Frontal cortex (tissue), 4 donors: ENCODE data around the gene EXOC4. TPM values are rescaled to one million over a fixed set of nuclear protein-coding genes. Genes with fewer than 3 reads are reported as not detected.

Experiments
- DNase-seq, 2 donors: peaks; one replicate each; pipeline ENCODE4 v3.0.0; 2012; ENCODE audit warnings: low spot score in 2 of 2
- FAIRE-seq: peaks from 2 replicates; lab custom pipeline; 2012; peaks lifted over from hg19 to GRCh38; lab: Jason Lieb, UNC
- total RNA-seq: library from RNA; depleted of rRNA; stranded (reverse); fragments of >200 nt; gene quantifications from one replicate; pipeline ENCODE4 v1.2.3, GENCODE V29; 2014
- donor health status: control.
- donor health status: control.
- donor health status: control.

Gene EXOC4
- total RNA-seq, 1 donor from 2014 or later = 286 TPM

- FAIRE-seq = no peak
- DNase-seq = no peak
Measured at GRCh38 chr7:133512560-133512959, 259.7 kb downstream of the EXOC4 start.

DNA sequence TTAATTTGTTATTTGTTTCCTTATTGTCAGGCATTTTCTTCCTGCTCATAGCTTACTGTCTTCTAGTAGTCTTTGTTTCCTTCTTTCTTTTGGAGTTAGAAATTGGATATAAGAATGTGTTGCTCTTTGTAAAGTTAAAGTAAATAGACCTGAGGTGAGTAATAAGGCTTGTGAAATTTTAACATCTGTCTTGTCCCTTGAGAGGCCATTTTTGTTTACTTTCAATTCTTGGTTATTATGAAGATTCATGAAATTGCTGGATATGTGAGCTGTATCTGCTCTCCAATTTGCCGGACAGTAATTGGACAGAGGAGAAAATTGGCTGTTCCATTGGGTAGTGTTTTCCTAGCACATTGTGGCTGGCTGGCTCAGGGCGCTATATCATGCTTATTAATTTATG, 260.7 kb downstream of the EXOC4 start:
- no peak for FAIRE-seq
- no peak for DNase-seq

DNA sequence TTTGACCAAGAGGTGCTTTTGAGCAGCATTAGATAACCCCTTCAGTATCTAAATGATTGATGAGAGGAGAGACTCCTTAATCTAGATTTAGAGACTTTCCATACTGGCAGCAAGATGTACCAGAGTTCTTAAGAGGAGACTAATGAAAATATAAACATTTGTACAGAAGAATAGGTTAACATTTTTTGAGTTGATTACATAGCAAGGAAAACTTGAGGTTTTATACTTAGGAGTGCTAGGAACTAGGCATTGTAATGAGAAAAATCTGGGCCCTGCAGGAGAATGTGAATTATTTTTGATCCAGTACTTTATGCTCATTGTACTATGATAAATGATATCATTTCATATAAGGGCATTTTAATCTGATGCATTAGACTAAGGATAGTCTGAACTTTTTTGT, 261.7 kb downstream of the EXOC4 start:
- FAIRE-seq (no peak), DNase-seq (no peak)

- FAIRE-seq (no peak), DNase-seq (no peak)
Measured at GRCh38 chr7:133517766-133518165, 264.9 kb downstream of the EXOC4 start.

- FAIRE-seq (no peak), DNase-seq (no peak)
Measured at GRCh38 chr7:133518718-133519117, 265.8 kb downstream of the EXOC4 start.

GRCh38 chr7:133520248-133520647, 267.4 kb downstream of the EXOC4 start:
- no peak for DNase-seq
- FAIRE-seq = no peak

DNA sequence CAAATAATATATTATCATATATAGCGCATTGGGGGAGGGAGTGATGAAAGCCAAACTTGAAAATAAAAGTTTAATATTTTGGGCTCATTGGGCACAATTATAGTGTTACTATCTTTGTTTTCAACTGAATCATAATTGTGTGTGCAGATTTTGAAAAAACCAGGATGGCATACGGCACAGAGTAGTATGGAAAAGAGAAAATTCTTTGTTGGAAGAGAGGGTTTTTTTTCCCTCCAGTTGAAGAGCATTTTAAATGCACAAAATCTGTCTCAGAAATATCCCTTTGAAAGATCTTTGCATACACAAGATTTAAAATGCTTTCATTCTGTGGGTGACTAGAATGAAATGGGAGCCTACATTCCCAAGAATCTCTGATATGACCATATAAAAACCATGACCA, 269.6 kb downstream of the EXOC4 start:
- DNase-seq (no peak), FAIRE-seq (no peak)

DNA sequence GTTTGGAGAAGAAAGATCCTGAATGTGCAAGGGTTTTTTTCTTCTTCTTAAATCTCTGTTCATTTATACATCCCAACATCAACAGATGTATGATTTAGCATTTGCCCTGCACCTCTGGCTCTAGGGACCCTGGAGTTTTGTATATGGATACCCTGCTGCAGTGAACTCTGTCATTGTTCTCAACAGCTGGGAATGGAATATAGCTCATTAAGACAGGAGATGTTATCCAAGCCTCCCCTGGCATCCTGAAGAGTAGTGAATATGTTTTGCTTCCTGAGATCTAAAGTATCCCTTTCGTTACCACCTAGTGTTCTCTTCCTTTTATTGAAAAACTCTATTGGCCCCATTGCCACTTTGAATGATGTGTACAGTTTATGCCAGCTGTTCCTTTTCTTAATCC, 275.9 kb downstream of the EXOC4 start:
- no peak for DNase-seq
- no peak for FAIRE-seq

- FAIRE-seq (no peak), DNase-seq (no peak)
Measured at GRCh38 chr7:133529861-133530260, 277.0 kb downstream of the EXOC4 start.

DNA sequence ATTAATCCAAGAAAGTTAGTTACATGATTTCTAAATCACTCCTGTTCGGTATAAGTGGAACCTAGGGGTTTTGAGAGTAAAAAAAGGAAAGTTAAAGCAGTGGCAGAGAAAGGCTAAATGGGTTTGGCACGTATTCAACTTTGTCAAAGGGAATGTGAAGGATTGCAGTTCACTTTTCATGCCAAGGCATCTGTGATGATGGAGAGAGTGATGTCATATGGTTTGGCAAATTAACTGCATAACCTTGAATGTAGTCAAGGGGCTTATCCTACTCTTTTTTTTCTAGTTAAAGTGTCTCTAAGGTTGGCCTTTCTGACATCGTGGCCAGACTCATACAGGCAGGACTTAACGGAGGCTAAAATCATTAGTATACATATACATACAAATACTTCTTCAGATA, 277.8 kb downstream of the EXOC4 start:
- FAIRE-seq = no peak
- DNase-seq = no peak

DNA sequence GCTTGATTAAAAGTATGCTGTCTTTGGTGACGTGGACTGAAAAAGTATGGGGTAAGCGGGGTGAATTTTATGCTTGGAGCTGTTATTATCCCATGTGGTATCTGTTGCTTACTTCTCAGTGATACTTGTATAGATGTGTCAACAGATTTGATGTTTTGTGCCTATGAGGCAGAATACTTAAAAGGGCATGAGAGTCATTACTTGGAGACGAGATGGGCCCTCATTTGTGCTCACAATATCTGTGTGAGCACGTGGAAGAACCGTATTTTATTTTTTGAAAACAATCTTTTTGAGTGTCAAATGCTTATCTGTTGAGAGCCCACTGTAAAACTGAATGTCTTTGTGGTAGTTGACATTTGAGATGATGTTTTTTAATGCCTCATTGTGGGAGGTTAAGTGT, 281.9 kb downstream of the EXOC4 start:
- DNase-seq = no peak
- FAIRE-seq = no peak

DNA sequence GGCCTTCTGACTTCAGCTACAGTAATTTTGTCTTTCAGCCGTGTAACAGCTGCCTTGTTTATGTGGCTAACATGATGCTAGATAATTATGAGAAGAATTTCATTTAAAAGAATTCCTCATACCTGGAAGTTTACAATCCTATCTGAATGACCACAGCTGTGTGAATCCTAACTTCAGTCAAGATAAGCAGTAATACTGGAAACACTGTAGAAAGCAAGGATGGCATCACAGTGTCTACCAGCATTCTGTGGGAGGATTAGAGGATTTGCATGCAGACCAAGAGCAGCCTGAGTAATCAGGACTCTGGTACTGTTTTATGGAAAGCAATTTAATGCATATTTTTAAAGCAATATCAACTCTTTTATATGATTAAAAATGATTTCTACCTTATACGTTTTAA, 282.4 kb downstream of the EXOC4 start:
- no peak for FAIRE-seq
- DNase-seq = no peak

- DNase-seq = no peak
- no peak for FAIRE-seq
Measured at GRCh38 chr7:133536450-133536849, 283.6 kb downstream of the EXOC4 start.

DNA sequence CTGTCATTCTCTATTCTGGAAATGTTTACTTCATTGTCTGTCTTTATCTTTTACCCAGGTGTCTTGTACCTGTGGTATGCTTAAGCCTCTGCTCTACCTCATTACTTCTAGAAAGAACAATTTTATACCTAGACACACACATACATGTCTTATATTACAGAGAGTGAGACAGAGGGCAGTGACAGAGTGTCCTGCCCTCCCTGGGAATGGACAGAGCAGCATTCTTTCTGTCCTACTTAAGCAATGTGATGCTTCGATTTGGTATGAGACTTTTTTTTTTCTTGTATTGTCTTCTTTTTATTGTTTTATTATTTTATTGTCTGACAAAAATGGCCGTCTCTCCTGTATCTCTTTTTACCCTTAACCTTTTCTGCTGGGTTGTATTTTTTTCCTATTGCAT, 286.1 kb downstream of the EXOC4 start:
- FAIRE-seq (no peak), DNase-seq (no peak)

GRCh38 chr7:133540096-133540860, 287.4 kb downstream of the EXOC4 start:
- FAIRE-seq = no peak
- DNase-seq = no peak

GRCh38 chr7:133542209-133542780, 289.4 kb downstream of the EXOC4 start:
- FAIRE-seq = no peak
- DNase-seq = no peak

DNA sequence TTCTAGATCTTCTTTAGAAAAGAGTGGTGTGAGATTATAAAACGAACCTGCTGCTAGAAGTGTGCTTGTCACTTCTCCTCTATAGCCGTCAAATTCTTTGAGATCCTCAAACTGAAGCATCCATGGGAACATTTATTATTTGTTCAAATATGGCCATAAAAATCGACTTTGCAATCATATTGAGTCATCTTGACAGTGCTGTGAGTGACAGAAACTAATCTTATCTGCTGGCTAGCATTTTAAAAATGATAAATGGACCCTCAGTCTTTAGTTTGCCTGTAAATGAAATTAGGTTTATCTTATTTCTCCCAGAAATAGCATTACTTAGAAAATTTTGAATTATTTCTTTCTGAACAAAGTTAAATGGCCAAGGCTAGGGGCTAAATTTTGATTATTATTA, 290.8 kb downstream of the EXOC4 start:
- DNase-seq (no peak), FAIRE-seq (no peak)

DNA sequence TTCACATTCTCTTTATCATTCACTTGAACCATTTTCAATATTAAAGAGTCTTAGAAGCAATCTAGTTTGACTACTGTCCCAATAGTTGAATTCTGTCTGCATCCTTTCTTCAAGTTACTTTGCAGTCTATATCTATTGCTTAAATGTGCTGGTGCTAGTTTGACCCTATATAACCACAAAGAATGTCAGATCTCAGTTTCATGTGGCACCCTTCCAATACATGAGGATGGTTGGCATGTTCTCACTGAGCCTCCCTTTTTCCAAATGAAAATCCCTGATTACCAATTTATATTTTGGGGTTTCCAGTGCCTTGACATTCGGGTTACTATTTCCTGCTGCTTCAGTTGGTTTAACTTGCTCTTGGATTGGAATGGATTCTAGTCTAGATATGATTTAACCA, 292.7 kb downstream of the EXOC4 start:
- FAIRE-seq (no peak), DNase-seq (no peak)

- FAIRE-seq (no peak), DNase-seq (no peak)
Measured at GRCh38 chr7:133547981-133548380, 295.1 kb downstream of the EXOC4 start.

DNA sequence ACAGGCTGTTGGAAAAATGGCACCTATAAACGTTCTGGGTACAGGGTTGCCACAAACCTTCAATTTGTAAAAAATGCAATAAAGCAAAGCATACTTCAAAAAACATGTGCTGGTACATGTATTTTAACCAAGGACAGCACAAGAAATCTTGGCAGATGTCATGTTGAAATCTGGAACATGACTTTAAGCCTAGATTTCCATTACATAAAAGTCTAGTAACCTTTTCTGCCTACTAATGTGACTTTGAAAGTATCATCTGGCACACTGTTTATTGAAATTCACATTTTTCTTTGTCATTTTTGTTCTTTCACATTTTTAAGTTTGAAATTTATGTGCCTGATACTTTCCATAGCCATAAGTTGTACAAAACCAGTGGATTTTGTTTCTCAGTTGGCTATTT, 296.8 kb downstream of the EXOC4 start:
- FAIRE-seq = no peak

GRCh38 chr7:133550145-133550544, 297.3 kb downstream of the EXOC4 start:
- no peak for DNase-seq
- FAIRE-seq = no peak

More for the DNA sequence above, 296.8 kb downstream of the EXOC4 start:
- DNase-seq = no peak

DNA sequence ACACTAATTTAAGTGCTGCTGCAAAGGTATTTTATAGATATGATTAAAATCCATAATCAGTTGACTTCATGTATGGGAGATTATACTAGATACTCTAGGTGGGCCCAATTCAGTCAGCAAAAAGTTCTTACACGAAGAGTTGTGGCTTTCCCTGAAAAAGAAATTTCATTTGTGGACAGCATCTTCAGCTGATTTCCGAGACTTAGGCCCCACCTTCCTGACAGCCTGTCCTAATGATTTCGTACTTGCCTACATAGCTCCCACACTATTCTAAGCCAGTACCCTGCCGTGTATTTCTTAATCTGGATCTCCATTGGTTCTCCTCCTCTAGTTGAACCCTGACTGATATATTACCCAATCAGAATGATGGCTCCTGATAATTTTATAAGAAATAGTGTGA, 297.9 kb downstream of the EXOC4 start:
- DNase-seq (no peak), FAIRE-seq (no peak)
